ENCODE results near the gene KCNH2. TPM values are rescaled to one million over a fixed set of nuclear protein-coding genes. Genes with fewer than 3 reads are reported as not detected.

The KCNH2 gene
- total and polyA plus RNA-seq, 5 donors, result 113 to 163 (median 132) TPM

DNA sequence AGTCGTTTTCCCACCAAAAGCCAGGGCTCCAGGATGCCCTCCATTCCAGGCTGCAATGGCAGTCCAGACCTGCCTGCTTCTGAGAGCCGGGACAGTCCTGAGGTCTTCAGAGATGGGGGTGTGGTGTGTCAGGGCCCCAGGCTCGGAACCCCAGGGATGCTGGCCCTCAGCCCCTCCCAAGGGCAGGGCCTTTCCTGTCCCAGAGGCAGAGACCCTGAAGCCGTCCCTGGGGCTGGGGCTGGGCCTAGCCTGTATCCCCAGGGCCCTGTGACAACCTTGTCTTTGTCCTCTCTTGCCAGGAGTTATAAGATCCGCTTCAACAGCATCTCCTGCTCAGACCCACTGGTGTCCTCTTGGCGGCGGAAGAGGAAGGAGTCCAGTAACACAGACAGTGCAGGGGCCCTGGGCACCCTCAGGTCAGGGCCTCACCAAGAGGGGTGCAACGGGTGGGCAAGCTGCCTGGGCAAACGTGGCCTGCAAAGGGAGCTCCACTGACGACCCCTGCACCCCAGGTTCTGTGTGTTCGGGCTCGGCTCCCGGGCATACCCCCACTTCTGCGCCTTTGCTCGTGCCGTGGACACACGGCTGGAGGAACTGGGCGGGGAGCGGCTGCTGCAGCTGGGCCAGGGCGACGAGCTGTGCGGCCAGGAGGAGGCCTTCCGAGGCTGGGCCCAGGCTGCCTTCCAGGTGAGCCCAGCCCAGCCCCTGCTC, 28.6 kb upstream of the KCNH2 start:
- H3K9me3 ChIP-seq (ENCODE audit: control insufficient read depth, low read length), result no peaks in the 10 kb centered on the region
- ATAC-seq (peak in 1 of 2 donors; percentile 5), DNase-seq (peak; percentile 12 to 58 (median 55))
- intact Hi-C loops (cut with DNase I), result no loop called here
- no peak overlapping the region for H3K27ac ChIP-seq (ENCODE audit: low read length)
- WGBS, result 81% methylated on average over 23 of the region's 23 CpGs
- no peaks in the 10 kb centered on the region for H3K4me1 ChIP-seq (ENCODE audit: control insufficient read depth, insufficient read depth, low read length)
- no peak overlapping the region for H3K4me3 ChIP-seq (ENCODE audit: low read length)
- no peaks in the 10 kb centered on the region for H3K27me3 ChIP-seq (ENCODE audit: control insufficient read depth, insufficient read depth)

DNA sequence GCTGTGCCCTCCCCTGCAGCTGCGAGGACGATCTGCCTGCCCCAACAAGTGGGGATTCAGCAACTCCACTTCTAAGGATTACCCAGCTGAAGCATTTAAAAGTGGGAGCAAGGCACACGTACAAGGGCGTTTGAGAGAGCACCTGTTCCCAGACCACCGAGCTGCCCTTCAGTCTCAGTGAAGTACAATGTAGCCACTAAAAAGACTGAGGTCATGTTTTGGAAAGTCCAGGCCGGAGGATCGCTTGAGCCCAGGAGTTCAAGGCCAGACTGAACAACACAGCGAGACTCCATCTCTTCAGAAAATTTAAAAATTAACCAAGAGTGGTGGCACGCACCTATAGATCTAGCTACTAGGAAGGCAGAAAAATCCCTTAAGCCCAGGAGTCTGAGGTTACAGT, 27.4 kb upstream of the KCNH2 start:
- intact Hi-C loops (cut with DNase I), result no loop called here
- no peak for ATAC-seq
- Histone ChIP-seq H3K4me1 (ENCODE audit: control insufficient read depth, insufficient read depth, low read length) (no peaks in the 10 kb centered on the region), H3K27ac (ENCODE audit: low read length) (no peak overlapping the region), H3K4me3 (ENCODE audit: low read length) (no peak overlapping the region), H3K9me3 (ENCODE audit: control insufficient read depth, low read length) (no peaks in the 10 kb centered on the region), H3K27me3 (ENCODE audit: control insufficient read depth, insufficient read depth) (no peaks in the 10 kb centered on the region)
- WGBS, result 83% methylated on average over 9 of the region's 9 CpGs
- peak in 1 of 3 donors; percentile 11 for DNase-seq

DNA sequence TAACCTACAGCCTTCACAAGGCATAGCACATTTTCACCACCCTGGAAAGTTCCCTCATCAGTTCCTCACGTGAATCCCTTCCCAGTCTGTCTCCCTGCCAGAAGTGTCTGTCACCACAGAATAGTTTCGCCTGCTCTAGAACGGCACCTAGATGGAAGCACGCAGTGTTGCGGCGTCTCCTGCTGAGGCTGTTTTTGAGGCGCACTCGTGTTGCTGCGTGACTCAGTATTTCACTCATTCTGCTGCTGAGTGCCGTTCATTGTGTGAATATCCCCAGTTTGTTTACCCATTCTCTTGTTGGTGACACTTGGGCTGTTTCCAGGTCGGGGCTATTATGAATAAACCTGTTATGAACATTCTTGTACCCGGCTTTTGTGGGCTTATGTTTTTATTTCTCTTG, 25.5 kb upstream of the KCNH2 start:
- H3K9me3 ChIP-seq (ENCODE audit: control insufficient read depth, low read length), result no peaks in the 10 kb centered on the region
- ATAC-seq (no peak), DNase-seq (peak in 1 of 3 donors; percentile 14)
- no peak overlapping the region for H3K4me3 ChIP-seq (ENCODE audit: low read length)
- WGBS, result 79% methylated on average over 12 of the region's 12 CpGs
- no peaks in the 10 kb centered on the region for H3K27me3 ChIP-seq (ENCODE audit: control insufficient read depth, insufficient read depth)
- no peaks in the 10 kb centered on the region for H3K4me1 ChIP-seq (ENCODE audit: control insufficient read depth, insufficient read depth, low read length)
- intact Hi-C loops (cut with DNase I), result no loop called here
- H3K27ac ChIP-seq (ENCODE audit: low read length), result no peak overlapping the region

DNA sequence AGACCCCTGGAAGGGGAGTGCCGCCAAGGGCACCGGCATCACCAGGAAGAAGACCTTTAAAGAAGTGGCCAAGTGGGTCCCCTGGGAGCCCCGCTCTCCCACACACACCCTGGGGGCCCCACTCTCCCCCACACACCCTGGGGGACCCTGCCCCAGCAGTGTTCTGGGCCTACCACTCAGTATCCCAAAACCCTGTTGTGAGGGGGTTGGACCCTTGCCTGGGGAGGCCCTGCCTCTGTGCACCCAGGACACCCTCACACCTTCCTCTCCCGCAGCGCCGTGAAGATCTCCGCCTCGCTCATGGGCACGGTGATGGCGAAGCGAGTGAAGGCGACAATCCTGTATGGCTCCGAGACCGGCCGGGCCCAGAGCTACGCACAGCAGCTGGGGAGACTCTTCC, 23.4 kb upstream of the KCNH2 start:
- intact Hi-C loops (cut with DNase I), result no loop called here
- Histone ChIP-seq H3K4me1 (ENCODE audit: control insufficient read depth, insufficient read depth, low read length) (no peaks in the 10 kb centered on the region), H3K9me3 (ENCODE audit: control insufficient read depth, low read length) (no peaks in the 10 kb centered on the region), H3K27ac (ENCODE audit: low read length) (no peak overlapping the region), H3K27me3 (ENCODE audit: control insufficient read depth, insufficient read depth) (no peaks in the 10 kb centered on the region), H3K4me3 (ENCODE audit: low read length) (no peak overlapping the region)
- ATAC-seq (peak in 1 of 2 donors; percentile 3), DNase-seq (peak in 2 of 3 donors; percentile 45)
- 93% methylated on average over 16 of the region's 16 CpGs for WGBS

DNA sequence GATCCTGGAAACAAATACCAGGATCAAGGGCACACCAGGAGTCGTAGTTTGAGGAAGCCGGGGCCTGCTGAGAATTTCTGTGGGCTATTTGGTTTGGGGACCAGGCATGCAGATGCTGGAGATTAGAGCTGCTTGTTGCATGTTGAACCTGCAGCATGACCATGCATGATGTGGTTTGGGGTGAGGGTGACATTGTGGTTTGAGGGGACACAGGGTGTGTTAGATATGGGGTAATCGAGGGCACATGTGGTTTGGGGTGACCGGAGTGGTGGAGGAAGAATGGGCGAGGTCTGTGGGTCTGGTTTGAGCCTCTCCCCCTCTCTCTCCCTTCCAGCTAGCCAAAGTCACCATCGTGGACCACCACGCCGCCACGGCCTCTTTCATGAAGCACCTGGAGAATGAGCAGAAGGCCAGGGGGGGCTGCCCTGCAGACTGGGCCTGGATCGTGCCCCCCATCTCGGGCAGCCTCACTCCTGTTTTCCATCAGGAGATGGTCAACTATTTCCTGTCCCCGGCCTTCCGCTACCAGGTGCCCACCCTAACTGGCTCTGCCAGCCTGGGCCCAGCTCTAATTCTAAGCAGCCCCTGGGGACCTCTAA, 22.9 kb upstream of the KCNH2 start:
- peak; percentile 4 to 47 (median 43) for DNase-seq
- 91% methylated on average over 13 of the region's 13 CpGs for WGBS

DNA sequence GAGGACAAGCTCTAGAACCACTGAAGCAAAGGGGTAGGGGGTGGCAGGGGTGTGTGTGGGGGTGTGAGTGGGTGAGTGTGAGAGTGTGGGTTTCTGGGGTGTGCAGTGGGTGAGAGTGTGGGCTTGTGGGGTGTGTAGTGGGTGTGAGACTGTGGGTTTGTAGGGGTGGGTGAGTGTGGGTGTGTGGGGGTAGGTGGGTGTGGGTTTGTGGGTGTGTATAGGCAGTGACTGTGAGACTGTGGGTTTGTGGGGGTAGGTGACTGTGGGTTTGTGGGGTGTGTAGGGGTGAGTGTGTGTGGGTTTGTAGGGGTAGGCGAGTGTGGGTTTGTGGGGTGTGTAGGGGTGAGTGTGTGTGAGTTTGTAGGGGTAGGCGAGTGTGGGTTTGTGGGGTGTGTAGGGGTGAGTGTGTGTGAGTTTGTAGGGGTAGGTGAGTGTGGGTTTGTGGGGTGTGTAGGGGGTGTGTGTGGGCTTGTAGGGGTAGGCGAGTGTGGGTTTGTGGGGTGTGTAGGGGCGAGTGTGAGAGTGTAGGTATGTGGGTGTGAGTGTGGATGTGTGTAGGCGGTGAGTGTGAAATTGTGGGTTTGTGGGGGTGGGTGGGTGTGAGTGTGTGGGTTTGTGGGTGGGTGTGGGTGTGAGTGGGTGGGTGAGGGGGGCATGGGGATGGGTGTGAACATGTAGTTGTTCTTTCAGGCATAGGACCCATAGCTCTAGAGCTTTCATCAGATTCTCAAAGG, 21.5 kb upstream of the KCNH2 start:
- H3K27ac ChIP-seq (ENCODE audit: low read length), result no peak overlapping the region
- WGBS, result 90% methylated on average over 5 of the region's 5 CpGs
- no peaks in the 10 kb centered on the region for H3K9me3 ChIP-seq (ENCODE audit: control insufficient read depth, low read length)
- H3K27me3 ChIP-seq (ENCODE audit: control insufficient read depth, insufficient read depth), result no peaks in the 10 kb centered on the region
- DNase-seq (peak in 1 of 3 donors; percentile 4), ATAC-seq (no peak)
- intact Hi-C loops (cut with DNase I), result loop anchor here in 1 of 4 donors (10.0 kb wide), 1 partner anchor 225 kb away; no protein-coding TSS in a partner anchor
- no peak overlapping the region for H3K4me3 ChIP-seq (ENCODE audit: low read length)
- H3K4me1 ChIP-seq (ENCODE audit: control insufficient read depth, insufficient read depth, low read length), result no peaks in the 10 kb centered on the region

More for the DNA sequence above, 22.9 kb upstream of the KCNH2 start:
- intact Hi-C loops (cut with DNase I), result no loop called here
- Histone ChIP-seq H3K9me3 (ENCODE audit: control insufficient read depth, low read length) (no peaks in the 10 kb centered on the region), H3K4me1 (ENCODE audit: control insufficient read depth, insufficient read depth, low read length) (no peaks in the 10 kb centered on the region), H3K27me3 (ENCODE audit: control insufficient read depth, insufficient read depth) (no peaks in the 10 kb centered on the region), H3K4me3 (ENCODE audit: low read length) (no peak overlapping the region), H3K27ac (ENCODE audit: low read length) (no peak overlapping the region)
- ATAC-seq, result no peak

DNA sequence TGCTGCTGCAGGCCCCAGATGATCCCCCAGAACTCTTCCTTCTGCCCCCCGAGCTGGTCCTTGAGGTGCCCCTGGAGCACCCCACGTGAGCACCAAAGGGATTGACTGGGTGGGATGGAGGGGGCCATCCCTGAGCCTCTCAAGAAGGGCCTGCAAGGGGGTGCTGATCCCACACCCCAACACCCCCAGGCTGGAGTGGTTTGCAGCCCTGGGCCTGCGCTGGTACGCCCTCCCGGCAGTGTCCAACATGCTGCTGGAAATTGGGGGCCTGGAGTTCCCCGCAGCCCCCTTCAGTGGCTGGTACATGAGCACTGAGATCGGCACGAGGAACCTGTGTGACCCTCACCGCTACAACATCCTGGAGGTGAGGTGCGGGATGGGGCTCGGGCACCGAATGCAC, 20.9 kb upstream of the KCNH2 start:
- ATAC-seq, result no peak
- no peaks in the 10 kb centered on the region for H3K4me1 ChIP-seq (ENCODE audit: control insufficient read depth, insufficient read depth, low read length)
- no peaks in the 10 kb centered on the region for H3K9me3 ChIP-seq (ENCODE audit: control insufficient read depth, low read length)
- H3K4me3 ChIP-seq (ENCODE audit: low read length), result no peak overlapping the region
- intact Hi-C loops (cut with DNase I), result loop anchor here in 1 of 4 donors (10.0 kb wide), 1 partner anchor 224 kb away; no protein-coding TSS in a partner anchor
- WGBS, result 93% methylated on average over 12 of the region's 12 CpGs
- no peaks in the 10 kb centered on the region for H3K27me3 ChIP-seq (ENCODE audit: control insufficient read depth, insufficient read depth)
- no peak overlapping the region for H3K27ac ChIP-seq (ENCODE audit: low read length)
- DNase-seq, result peak in 2 of 3 donors; percentile 24 to 34

DNA sequence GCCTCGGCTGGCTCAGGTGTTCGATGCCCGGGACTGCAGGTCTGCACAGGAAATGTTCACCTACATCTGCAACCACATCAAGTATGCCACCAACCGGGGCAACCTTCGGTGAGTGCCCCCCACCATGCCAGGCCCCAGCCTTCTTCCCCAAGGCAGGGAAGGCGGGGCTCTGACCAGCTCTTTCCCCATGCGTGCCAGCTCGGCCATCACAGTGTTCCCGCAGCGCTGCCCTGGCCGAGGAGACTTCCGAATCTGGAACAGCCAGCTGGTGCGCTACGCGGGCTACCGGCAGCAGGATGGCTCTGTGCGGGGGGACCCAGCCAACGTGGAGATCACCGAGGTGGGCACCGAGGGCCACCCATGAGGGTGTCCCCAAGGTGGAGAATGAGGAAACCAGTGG, 20.2 kb upstream of the KCNH2 start:
- no peaks in the 10 kb centered on the region for H3K27me3 ChIP-seq (ENCODE audit: control insufficient read depth, insufficient read depth)
- H3K4me1 ChIP-seq (ENCODE audit: control insufficient read depth, insufficient read depth, low read length), result no peaks in the 10 kb centered on the region
- no peak for ATAC-seq
- intact Hi-C loops (cut with DNase I), result loop anchor here in 1 of 4 donors (10.0 kb wide), 1 partner anchor 224 kb away; no protein-coding TSS in a partner anchor
- H3K9me3 ChIP-seq (ENCODE audit: control insufficient read depth, low read length), result no peaks in the 10 kb centered on the region
- H3K27ac ChIP-seq (ENCODE audit: low read length), result no peak overlapping the region
- DNase-seq, result peak in 2 of 3 donors; percentile 44 to 52
- no peak overlapping the region for H3K4me3 ChIP-seq (ENCODE audit: low read length)
- 91% methylated on average over 20 of the region's 20 CpGs for WGBS

DNA sequence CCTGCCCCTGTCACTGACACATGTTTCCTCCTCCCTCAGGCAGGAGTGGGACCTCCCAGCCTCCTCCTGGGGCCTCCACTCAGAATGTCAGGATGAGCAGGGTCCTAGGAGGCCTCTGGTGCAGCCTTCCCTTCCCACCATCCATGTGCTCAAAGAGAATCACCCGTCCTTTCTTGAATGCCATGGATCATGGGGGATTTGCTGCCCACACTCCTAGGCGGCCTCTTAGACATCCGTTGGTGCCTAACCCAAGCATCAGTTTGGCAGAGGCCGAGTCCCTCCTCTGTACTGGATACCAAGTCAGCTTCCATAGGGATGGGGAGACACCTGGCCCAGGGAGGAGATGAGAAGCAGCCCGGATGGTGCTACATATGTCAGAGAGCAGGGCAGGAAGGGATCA, 19.7 kb upstream of the KCNH2 start:
- Histone ChIP-seq H3K27ac (ENCODE audit: low read length) (no peak overlapping the region), H3K27me3 (ENCODE audit: control insufficient read depth, insufficient read depth) (no peaks in the 10 kb centered on the region), H3K9me3 (ENCODE audit: control insufficient read depth, low read length) (no peaks in the 10 kb centered on the region), H3K4me1 (ENCODE audit: control insufficient read depth, insufficient read depth, low read length) (no peaks in the 10 kb centered on the region), H3K4me3 (ENCODE audit: low read length) (no peak overlapping the region)
- no peak for ATAC-seq
- DNase-seq, result peak in 1 of 3 donors; percentile 21
- intact Hi-C loops (cut with DNase I), result loop anchor here in 1 of 4 donors (10.0 kb wide), 1 partner anchor 223 kb away; no protein-coding TSS in a partner anchor
- WGBS, result 93% methylated on average over 5 of the region's 5 CpGs

DNA sequence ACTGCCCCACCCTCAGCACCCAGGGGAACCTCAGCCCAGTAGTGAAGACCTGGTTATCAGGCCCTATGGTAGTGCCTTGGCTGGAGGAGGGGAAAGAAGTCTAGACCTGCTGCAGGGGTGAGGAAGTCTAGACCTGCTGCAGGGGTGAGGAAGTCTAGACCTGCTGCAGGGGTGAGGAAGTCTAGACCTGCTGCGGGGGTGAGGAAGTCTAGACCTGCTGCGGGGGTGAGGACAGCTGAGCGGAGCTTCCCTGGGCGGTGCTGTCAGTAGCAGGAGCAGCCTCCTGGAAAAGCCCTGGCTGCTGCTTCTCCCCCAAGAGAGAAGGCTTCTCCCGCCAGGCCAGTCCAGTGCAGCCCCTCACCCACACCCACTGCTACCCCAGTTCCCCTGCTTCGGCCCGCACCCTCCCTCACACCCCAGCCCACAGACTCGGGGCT, 19.0 kb upstream of the KCNH2 start:
- Histone ChIP-seq H3K27ac (ENCODE audit: low read length) (no peak overlapping the region), H3K4me1 (ENCODE audit: control insufficient read depth, insufficient read depth, low read length) (no peaks in the 10 kb centered on the region), H3K4me3 (ENCODE audit: low read length) (no peak overlapping the region), H3K27me3 (ENCODE audit: control insufficient read depth, insufficient read depth) (no peaks in the 10 kb centered on the region), H3K9me3 (ENCODE audit: control insufficient read depth, low read length) (no peaks in the 10 kb centered on the region)
- DNase-seq (peak in 2 of 3 donors; percentile 28 to 54), ATAC-seq (no peak)
- intact Hi-C loops (cut with DNase I), result loop anchor here in 1 of 4 donors (10.0 kb wide), 1 partner anchor 222 kb away; no protein-coding TSS in a partner anchor
- 70% methylated on average over 8 of the region's 8 CpGs for WGBS
